Measurements from ENCODE around the gene ODAD4. TPM values are rescaled to one million over a fixed set of nuclear protein-coding genes. Genes with fewer than 3 reads are reported as not detected.

ODAD4 gene
- total RNA-seq, 1 donor from 2014 or later, result 0.89 TPM

GRCh38 chr17:41972571-41973407 lies 42.4 kb downstream of the ODAD4 start:
- DNase-seq, result no peak

- DNase-seq, result no peak
These were observed 43.0 kb downstream of the ODAD4 start for GRCh38 chr17:41973408-41973811.

- DNase-seq, result no peak
These were observed 43.6 kb downstream of the ODAD4 start for GRCh38 chr17:41974031-41974430.

GRCh38 chr17:41974658-41975057 lies 44.2 kb downstream of the ODAD4 start:
- no peak for DNase-seq

GRCh38 chr17:41975099-41976083 lies 45.0 kb downstream of the ODAD4 start:
- no peak for DNase-seq

GRCh38 chr17:41976142-41976768 lies 45.8 kb downstream of the ODAD4 start:
- DNase-seq, result no peak

GRCh38 chr17:41977991-41978390 lies 47.6 kb downstream of the ODAD4 start:
- no peak for DNase-seq

- DNase-seq, result no peak
These were observed 51.8 kb downstream of the ODAD4 start for GRCh38 chr17:41982026-41982760.

GRCh38 chr17:41984454-41984853 lies 54.0 kb downstream of the ODAD4 start:
- DNase-seq, result no peak

GRCh38 chr17:41985919-41986318 lies 55.5 kb downstream of the ODAD4 start:
- DNase-seq, result no peak

- DNase-seq, result no peak
These were observed 56.2 kb downstream of the ODAD4 start for GRCh38 chr17:41986634-41987033.

- DNase-seq, result no peak
These were observed 57.2 kb downstream of the ODAD4 start for GRCh38 chr17:41987642-41988041.

GRCh38 chr17:41988418-41988817 lies 58.0 kb downstream of the ODAD4 start:
- no peak for DNase-seq

- DNase-seq, result no peak
These were observed 59.4 kb downstream of the ODAD4 start for GRCh38 chr17:41989702-41990419.

- peak; percentile 17 for DNase-seq
These were observed 62.2 kb downstream of the ODAD4 start for GRCh38 chr17:41992576-41992975.

- DNase-seq, result no peak
These were observed 66.4 kb downstream of the ODAD4 start for GRCh38 chr17:41996855-41997164.

GRCh38 chr17:41998497-41998896 lies 68.1 kb downstream of the ODAD4 start:
- no peak for DNase-seq

- no peak for DNase-seq
These were observed 70.2 kb downstream of the ODAD4 start for GRCh38 chr17:42000413-42001133.

- no peak for DNase-seq
These were observed 71.3 kb downstream of the ODAD4 start for GRCh38 chr17:42001729-42002128.

GRCh38 chr17:42002175-42002791 lies 71.9 kb downstream of the ODAD4 start:
- DNase-seq, result no peak

Data from skin of body (tissue), 2 donors.